HCT116 (cell line): ENCODE measurements around the gene CCBE1. TPM values are rescaled to one million over a fixed set of nuclear protein-coding genes. Genes with fewer than 3 reads are reported as not detected.

Source experiments
- ATAC-seq: fragments of 200-7000 bp; cut with Tn5 transposase; 2 replicates; pipeline ENCODE4 v1.9.1; 2020; ENCODE audit warnings: mild to moderate bottlenecking, moderate library complexity
- BruUV-seq: library from RNA; stranded (reverse); fragments of 400-500 nt; replicated peaks from 2 replicates; lab custom pipeline; 2021; lab: Mats Ljungman, UMichigan
- CTCF ChIA-PET: fragments of 300-600 bp; sonication (Branson Sonifier 250); formaldehyde crosslinking; loops from one replicate; lab custom pipeline; 2021; ENCODE audit warnings: antibody characterized with exemption; lab: Charles Lee
- POLR2A ChIA-PET: fragments of 300-600, 350-600 bp; sonication (Branson Sonifier 250); formaldehyde crosslinking; loops from one replicate; lab custom pipeline; 2021; ENCODE audit warnings: antibody characterized with exemption; lab: Charles Lee
- RAD21 ChIA-PET, 2 experiments: fragments of 300-600 bp; sonication (Branson Sonifier 250); formaldehyde crosslinking; loops; one replicate each; lab custom pipeline; 2023; ENCODE audit warnings: low total read pairs in 2 of 2; ENCODE audit not compliant: uncharacterized antibody in 2 of 2, unreplicated experiment in 2 of 2, low non-redundant PET in 1 of 2; lab: Charles Lee
- DNase-seq: peaks from one replicate; pipeline ENCODE4 v3.0.0-alpha.2; 2010; ENCODE audit warnings: low read depth, low spot score
- H2AFZ ChIP-seq: fragments of 200-600 bp; shearing (Covaris generic), sonication (generic); 2 replicates; pipeline ENCODE4 v1.6.1; 2017; ENCODE audit warnings: low read depth, mixed run types, mixed read lengths, antibody characterized with exemption, low read length; ENCODE audit not compliant: poor library complexity, severe bottlenecking
- H3K27ac ChIP-seq: 2 replicates; pipeline ENCODE4 v1.5.1; 2012; ENCODE audit warnings: low read depth, low read length
- H3K27me3 ChIP-seq: fragments of 200-600 bp; sonication (generic); 2 replicates; pipeline ENCODE4 v1.6.1; 2016; ENCODE audit warnings: mixed run types, low read length, mixed read lengths; ENCODE audit not compliant: insufficient read depth
- H3K36me3 ChIP-seq, 2 experiments: fragments of 200-500 bp in 1 of 2; fragments of 200-600 bp in 1 of 2; sonication (Bioruptor generic) in 1 of 2; sonication (generic) in 1 of 2; 2 replicates each; pipeline versions ENCODE4 v1.5.1 to v1.6.1; 2014 to 2016; ENCODE audit warnings: low read length in 2 of 2, inconsistent platforms in 1 of 2, mixed read lengths in 1 of 2, mixed run types in 1 of 2; ENCODE audit not compliant: insufficient read depth in 2 of 2, control insufficient read depth in 1 of 2
- H3K4me1 ChIP-seq, 2 experiments: fragments of 200-600 bp in 1 of 2; sonication (generic) in 1 of 2; 2 replicates each; pipeline versions ENCODE4 v1.5.1 to v1.6.1; 2012 to 2017; ENCODE audit warnings: low read length in 2 of 2, inconsistent platforms in 1 of 2, mild to moderate bottlenecking in 1 of 2, mixed read lengths in 1 of 2, mixed run types in 1 of 2, moderate library complexity in 1 of 2; ENCODE audit not compliant: insufficient read depth in 2 of 2, control insufficient read depth in 1 of 2
- H3K4me2 ChIP-seq: fragments of 200-600 bp; sonication (generic); 2 replicates; pipeline ENCODE4 v1.6.1; 2017; ENCODE audit warnings: mixed run types, low read length, mixed read lengths
- H3K4me3 ChIP-seq, 2 experiments: fragments of 200-600 bp in 1 of 2; sonication (generic) in 1 of 2; replicated peaks in 1 of 2; 2 replicates each; pipeline ENCODE4 v1.5.1; 2011 to 2016; ENCODE audit warnings: low read length in 2 of 2, control low read depth in 1 of 2, low read depth in 1 of 2, mild to moderate bottlenecking in 1 of 2, mixed read lengths in 1 of 2, mixed run types in 1 of 2
- H3K79me2 ChIP-seq: fragments of 200-600 bp; sonication (generic); 2 replicates; pipeline ENCODE4 v1.6.1; 2017; ENCODE audit warnings: mild to moderate bottlenecking, mixed run types, low read length, moderate library complexity, mixed read lengths; ENCODE audit not compliant: insufficient read depth
- H3K9ac ChIP-seq: fragments of 200-600 bp; sonication (generic); 2 replicates; pipeline ENCODE4 v1.6.1; 2016; ENCODE audit warnings: low read length, mixed read lengths
- H3K9me2 ChIP-seq: fragments of 200-600 bp; sonication (generic), shearing (Covaris generic); 2 replicates; pipeline ENCODE4 v1.6.1; 2017; ENCODE audit warnings: mixed run types, mild to moderate bottlenecking, moderate library complexity; ENCODE audit not compliant: insufficient read depth
- H3K9me3 ChIP-seq, 2 experiments: fragments of 200-500 bp in 1 of 2; fragments of 200-600 bp in 1 of 2; sonication (Bioruptor generic) in 1 of 2; sonication (generic) in 1 of 2; 2 replicates each; pipeline ENCODE4 v1.6.1; 2014 to 2017; ENCODE audit warnings: low read length in 2 of 2, mixed read lengths in 2 of 2, inconsistent platforms in 1 of 2, low read depth in 1 of 2, mild to moderate bottlenecking in 1 of 2, mixed run types in 1 of 2, moderate library complexity in 1 of 2; ENCODE audit not compliant: control insufficient read depth in 1 of 2, insufficient read depth in 1 of 2
- H4K20me1 ChIP-seq: fragments of 200-600 bp; sonication (generic), shearing (Covaris generic); 2 replicates; pipeline ENCODE4 v1.6.1; 2017; ENCODE audit warnings: mixed run types, mild to moderate bottlenecking, moderate library complexity; ENCODE audit not compliant: insufficient read depth
- CBX3 ChIP-seq: IDR thresholded peaks from 2 replicates; pipeline ENCODE4 v1.6.1; 2012; ENCODE audit warnings: low read depth
- CTCF ChIP-seq, 3 experiments: fragments of 200-600 bp in 1 of 3; sonication (generic) in 1 of 3; IDR thresholded peaks in 2 of 3; conservative IDR thresholded peaks in 1 of 3; 2 replicates each; pipeline ENCODE4 v1.5.1; 2012 to 2017; ENCODE audit warnings: low read depth in 2 of 3, low read length in 2 of 3, antibody characterized with exemption in 1 of 3, borderline replicate concordance in 1 of 3, control low read depth in 1 of 3, mild to moderate bottlenecking in 1 of 3, mixed read lengths in 1 of 3, mixed run types in 1 of 3, moderate library complexity in 1 of 3; ENCODE audit not compliant: insufficient read depth in 1 of 3
- EGR1 ChIP-seq: IDR thresholded peaks from 2 replicates; pipeline ENCODE4 v1.6.1; 2012; ENCODE audit warnings: low read depth
- ELF1 ChIP-seq: IDR thresholded peaks from 2 replicates; pipeline ENCODE4 v1.6.1; 2012; ENCODE audit warnings: low read depth, borderline replicate concordance
- EZH2 ChIP-seq: fragments of 200-600 bp; sonication (generic); IDR thresholded peaks from 2 replicates; pipeline ENCODE4 v1.6.1; 2017; ENCODE audit warnings: antibody characterized with exemption, mixed run types
- FOSL1 ChIP-seq: IDR thresholded peaks from 2 replicates; pipeline ENCODE4 v1.6.1; 2012; ENCODE audit warnings: low read depth
- JUND ChIP-seq: IDR thresholded peaks from 2 replicates; pipeline ENCODE4 v1.6.1; 2012
- POLR2A ChIP-seq: IDR thresholded peaks from 2 replicates; pipeline ENCODE4 v1.7.0; 2011; ENCODE audit warnings: borderline replicate concordance; ENCODE audit not compliant: insufficient read depth, insufficient read length; ENCODE audit errors: extremely low read depth
- SIN3A ChIP-seq: IDR thresholded peaks from 2 replicates; pipeline ENCODE4 v1.6.1; 2012; ENCODE audit warnings: low read depth
- SRF ChIP-seq: IDR thresholded peaks from 2 replicates; pipeline ENCODE4 v1.6.1; 2012; ENCODE audit warnings: low read depth
- YY1 ChIP-seq: IDR thresholded peaks from 2 replicates; pipeline ENCODE4 v1.6.1; 2011; ENCODE audit warnings: low read length, low read depth, moderate library complexity, mild to moderate bottlenecking; ENCODE audit not compliant: insufficient replicate concordance; ENCODE audit errors: extremely low read depth
- ZFX ChIP-seq: fragments of 450-650 bp; IDR thresholded peaks from 2 replicates; pipeline ENCODE4 v1.6.1; 2017
- ZNF274 ChIP-seq: fragments of 200-500 bp; sonication (Bioruptor generic); IDR thresholded peaks from 2 replicates; pipeline ENCODE4 v1.6.1; 2014; ENCODE audit warnings: mild to moderate bottlenecking, low read depth, low read length, inconsistent platforms
- intact Hi-C: fragments of 100-400 bp; cut with micrococcal nuclease; formaldehyde crosslinking; loops from 2 replicates; pipeline ENCODE4 v1.10.0; 2022
- total RNA-seq: library from RNA; stranded (reverse); gene quantifications from one replicate; pipeline ENCODE4 v1.2.1, GENCODE V29; 2021; ENCODE audit not compliant: unreplicated experiment
- TF ChIP-seq, protein P1 (sequence below): IDR thresholded peaks from 2 replicates; pipeline ENCODE4 v1.6.1; 2012

CCBE1 gene
- total RNA-seq, 1 experiment from 2014 or later: 0.84 TPM

GRCh38 chr18:59660786-59661743, 36.2 kb downstream of the CCBE1 start:
- Histone ChIP-seq H3K9ac (no peak overlapping the region), H3K4me1 (no peaks in the 10 kb centered on the region), H3K9me3 (no peaks in the 10 kb centered on the region), H3K4me3 (no peak overlapping the region), H4K20me1 (no peaks in the 10 kb centered on the region), H2AFZ (no peak overlapping the region), H3K79me2 (no peaks in the 10 kb centered on the region), H3K27ac (no peak overlapping the region), H3K4me2 (no peak overlapping the region), H3K36me3 (no peaks in the 10 kb centered on the region), H3K27me3 (peaks cover 22% of the 10 kb centered on the region)
- DNase-seq: no peak
- intact Hi-C loops: no loop called here
- ChIA-PET CTCF (interaction anchor here (0.9 kb wide), 1 partner anchor 36 kb away, joined by 5 read pairs; the partner anchor contains the start of gene CCBE1), POLR2A (interaction anchor here (0.6 kb wide), 1 partner anchor 9 kb away, joined by 3 read pairs; no protein-coding TSS in a partner anchor)
- BruUV-seq: no TSS peak
- no peak for TF ChIP-seq YY1
- no peak for TF ChIP-seq SIN3A
- no peak for TF ChIP-seq POLR2A
- TF ChIP-seq, protein P1, sequence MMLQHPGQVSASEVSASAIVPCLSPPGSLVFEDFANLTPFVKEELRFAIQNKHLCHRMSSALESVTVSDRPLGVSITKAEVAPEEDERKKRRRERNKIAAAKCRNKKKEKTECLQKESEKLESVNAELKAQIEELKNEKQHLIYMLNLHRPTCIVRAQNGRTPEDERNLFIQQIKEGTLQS: no peak
- TF ChIP-seq ZNF274: no peak
- TF ChIP-seq CBX3: no peak
- no peak for TF ChIP-seq ELF1
- no peak for TF ChIP-seq ZFX
- no peak for TF ChIP-seq JUND
- no peak for TF ChIP-seq EZH2
- TF ChIP-seq SRF: no peak
- TF ChIP-seq CTCF (IDR thresholded peaks at IDR 0.05 in 2 of 3, conservative IDR thresholded peaks at IDR 0.05 in 1 of 3; ENCODE audit: borderline replicate concordance in 1 of 3, insufficient read depth in 1 of 3, low read depth in 2 of 3, low read length in 2 of 3): no peak
- TF ChIP-seq EGR1: no peak
- TF ChIP-seq FOSL1: no peak
- TF ChIP-seq, all 23 proteins: peak for 0
- no peak for ATAC-seq
- H3K9me2 ChIP-seq: no peaks in the 10 kb centered on the region
- RAD21 ChIA-PET: no interaction called here
